AG09319 (cell line): ENCODE measurements around the gene NPHP1.
"Not testable (repeated sequence)": the region's sequence is repeated elsewhere in the genome, so short reads cannot be mapped to it uniquely, and the experiment has no call there.

ENCODE experiments used
- DNase-seq: peaks from one replicate; pipeline ENCODE4 v3.0.0-alpha.2; 2010; ENCODE audit warnings: low read depth; ENCODE audit errors: extremely low read depth
- TF ChIP-seq, protein P1 (sequence below): IDR thresholded peaks from 2 replicates; pipeline ENCODE4 v1.5.1; 2011; ENCODE audit warnings: low read depth, mild to moderate bottlenecking, inconsistent platforms, low read length, moderate library complexity

NPHP1 gene

DNA sequence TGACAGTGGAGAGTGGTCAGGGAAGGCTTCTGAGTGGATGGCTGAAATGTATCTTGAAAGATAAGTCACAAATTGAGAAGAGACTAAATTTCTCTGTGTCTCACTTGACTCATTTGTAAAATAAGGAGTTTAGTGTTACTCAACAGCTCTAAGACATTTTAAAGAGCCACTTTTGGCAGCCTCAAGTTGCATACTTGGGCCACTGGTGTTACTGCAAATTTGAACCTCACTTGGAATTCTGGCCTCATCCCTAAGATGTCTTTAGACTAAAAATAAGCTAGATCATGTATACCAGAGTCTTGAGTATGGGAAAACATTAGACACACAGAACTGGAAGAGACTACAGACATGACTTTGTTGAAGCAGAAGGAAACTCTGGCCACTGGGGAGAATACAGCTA is 12.0 kb upstream of the NPHP1 start:
- TF ChIP-seq, protein P1, sequence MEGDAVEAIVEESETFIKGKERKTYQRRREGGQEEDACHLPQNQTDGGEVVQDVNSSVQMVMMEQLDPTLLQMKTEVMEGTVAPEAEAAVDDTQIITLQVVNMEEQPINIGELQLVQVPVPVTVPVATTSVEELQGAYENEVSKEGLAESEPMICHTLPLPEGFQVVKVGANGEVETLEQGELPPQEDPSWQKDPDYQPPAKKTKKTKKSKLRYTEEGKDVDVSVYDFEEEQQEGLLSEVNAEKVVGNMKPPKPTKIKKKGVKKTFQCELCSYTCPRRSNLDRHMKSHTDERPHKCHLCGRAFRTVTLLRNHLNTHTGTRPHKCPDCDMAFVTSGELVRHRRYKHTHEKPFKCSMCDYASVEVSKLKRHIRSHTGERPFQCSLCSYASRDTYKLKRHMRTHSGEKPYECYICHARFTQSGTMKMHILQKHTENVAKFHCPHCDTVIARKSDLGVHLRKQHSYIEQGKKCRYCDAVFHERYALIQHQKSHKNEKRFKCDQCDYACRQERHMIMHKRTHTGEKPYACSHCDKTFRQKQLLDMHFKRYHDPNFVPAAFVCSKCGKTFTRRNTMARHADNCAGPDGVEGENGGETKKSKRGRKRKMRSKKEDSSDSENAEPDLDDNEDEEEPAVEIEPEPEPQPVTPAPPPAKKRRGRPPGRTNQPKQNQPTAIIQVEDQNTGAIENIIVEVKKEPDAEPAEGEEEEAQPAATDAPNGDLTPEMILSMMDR, result no peak
- no peak for DNase-seq

DNA sequence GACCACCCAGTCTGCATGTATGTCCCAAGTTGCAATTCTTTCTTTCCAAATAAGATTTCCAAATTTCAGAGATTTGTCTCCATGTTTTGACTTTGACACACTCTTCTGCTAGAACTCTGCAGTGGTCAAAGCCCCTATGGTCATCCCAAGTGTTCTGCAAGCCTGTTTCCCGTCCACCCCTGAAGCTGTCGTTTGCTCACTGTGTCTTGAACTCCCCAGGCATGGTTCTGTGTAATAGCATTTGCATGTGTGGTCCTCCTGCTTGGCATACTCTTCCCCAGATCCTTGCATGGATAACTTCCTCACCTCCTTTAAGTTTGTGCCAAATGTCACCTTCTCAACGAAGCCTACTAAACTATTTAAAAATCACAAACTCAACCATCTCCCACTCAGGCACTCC is 11.4 kb upstream of the NPHP1 start:
- TF ChIP-seq, protein P1, result no peak
- DNase-seq, result no peak

DNA sequence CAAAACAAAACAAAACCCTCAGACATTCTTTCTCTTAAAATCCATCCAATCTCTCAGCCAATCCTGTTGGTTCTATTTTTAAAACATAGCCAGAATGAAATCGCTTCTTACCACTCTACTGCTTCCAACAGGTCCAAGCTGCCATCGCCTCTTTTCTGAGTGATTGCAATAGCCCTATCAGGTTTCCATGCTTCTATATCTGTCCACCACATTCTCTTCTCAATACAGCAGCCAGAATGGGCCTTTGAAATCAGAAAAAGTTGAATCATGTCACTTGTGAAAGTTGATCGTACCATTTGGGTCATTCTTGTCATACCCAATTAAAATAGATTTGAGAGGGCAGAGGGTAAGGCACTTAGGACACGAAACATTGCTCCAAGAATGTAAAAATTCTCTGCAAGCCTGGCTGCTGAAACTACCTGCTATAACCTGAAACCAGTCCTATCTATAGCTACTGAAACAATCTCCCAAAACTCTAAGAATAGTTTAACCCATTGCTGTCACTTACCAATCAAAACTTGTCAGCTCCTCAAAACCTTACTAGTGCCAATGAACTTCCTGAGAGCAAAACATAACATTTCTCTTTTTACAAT is 10.8 kb upstream of the NPHP1 start:
- no peak for DNase-seq
- TF ChIP-seq, protein P1, result no peak

DNA sequence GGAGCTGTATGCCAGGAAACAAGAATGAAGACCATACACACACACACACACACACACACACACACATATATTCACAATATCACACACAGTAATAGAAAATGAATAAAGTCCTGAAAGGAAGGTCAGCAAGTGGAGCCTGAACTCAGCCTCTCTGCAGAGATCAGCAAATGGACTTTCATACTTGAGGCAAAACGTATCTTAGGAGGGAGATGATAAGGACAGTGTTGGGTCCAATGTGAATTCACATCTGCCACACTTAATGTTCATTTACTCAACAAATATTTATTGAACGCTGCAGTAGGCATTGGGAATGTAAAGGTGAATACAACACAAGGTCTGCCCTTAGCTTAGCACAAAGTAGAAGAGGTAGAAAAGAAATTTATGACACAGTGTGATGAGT is 10.3 kb upstream of the NPHP1 start:
- TF ChIP-seq, protein P1, result no peak
- no peak for DNase-seq

DNA sequence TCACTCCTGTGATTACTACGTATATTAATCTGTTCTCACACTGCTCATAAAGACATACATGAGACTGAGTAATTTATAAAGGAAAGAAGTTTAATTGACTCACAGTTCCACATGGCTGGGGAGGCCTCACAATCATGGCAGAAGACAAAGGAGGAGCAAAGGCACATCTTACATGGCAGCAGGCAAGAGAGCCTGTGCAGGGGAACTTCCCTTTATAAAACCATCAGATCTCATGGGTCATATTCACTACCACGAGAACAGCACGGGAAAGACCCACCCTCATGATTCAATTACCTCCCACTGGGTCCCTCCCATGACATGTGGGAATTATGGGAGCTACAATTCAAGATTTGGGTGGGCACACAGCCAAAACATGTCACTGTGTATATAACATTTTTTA is 8.7 kb upstream of the NPHP1 start:
- DNase-seq, result not testable (repeated sequence)

DNA sequence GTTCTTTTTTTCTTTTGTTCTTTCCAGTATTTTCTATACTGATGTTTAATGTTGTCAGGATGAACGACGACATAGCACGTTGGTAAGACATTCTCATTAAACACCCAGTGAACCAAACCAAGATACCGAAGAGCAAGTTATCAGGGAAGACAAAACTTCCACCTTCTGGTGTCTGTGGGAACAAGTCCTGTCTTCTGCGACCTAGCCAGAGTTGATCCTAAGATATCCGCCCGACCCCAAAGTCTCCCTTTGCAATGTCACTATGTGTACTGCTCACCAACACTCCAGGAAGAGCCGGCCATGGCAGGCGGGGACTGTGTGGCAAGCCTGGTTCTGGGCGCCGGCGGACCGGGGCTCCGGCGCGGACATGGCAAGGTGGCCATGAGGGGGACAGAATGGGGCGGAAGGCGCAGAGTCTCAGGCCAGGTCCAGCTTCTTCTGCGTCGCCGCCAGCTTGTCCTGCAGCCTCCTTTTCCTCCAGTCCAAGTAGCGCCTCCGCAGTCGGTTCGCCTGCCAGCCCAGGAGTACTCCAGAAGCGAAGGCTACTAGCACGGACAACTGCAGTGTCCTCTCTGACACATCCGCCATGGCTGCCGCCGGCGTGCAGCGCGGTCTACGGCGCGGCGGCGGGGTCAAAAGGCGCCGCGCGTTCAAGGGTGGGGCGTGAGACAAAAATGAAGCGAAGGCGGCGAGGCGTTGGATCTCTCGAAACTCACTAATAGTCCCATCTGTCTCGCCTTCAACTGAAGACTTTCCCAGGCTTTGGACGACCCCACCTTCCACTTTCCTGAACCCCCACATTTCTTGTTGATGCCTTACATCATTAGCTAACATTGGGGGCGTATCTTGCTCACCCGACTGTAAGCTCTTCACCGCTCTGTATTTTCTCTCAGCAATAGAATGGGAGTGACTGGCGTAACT is 7.4 kb upstream of the NPHP1 start, which contains the start of gene MTLN:
MTLN (minus strand) TSS at position 610 of the 921 bp plus-strand sequence; CDS start at position 588, 22 bp downstream.
- TF ChIP-seq, protein P1, result no peak
- no peak for DNase-seq

DNA sequence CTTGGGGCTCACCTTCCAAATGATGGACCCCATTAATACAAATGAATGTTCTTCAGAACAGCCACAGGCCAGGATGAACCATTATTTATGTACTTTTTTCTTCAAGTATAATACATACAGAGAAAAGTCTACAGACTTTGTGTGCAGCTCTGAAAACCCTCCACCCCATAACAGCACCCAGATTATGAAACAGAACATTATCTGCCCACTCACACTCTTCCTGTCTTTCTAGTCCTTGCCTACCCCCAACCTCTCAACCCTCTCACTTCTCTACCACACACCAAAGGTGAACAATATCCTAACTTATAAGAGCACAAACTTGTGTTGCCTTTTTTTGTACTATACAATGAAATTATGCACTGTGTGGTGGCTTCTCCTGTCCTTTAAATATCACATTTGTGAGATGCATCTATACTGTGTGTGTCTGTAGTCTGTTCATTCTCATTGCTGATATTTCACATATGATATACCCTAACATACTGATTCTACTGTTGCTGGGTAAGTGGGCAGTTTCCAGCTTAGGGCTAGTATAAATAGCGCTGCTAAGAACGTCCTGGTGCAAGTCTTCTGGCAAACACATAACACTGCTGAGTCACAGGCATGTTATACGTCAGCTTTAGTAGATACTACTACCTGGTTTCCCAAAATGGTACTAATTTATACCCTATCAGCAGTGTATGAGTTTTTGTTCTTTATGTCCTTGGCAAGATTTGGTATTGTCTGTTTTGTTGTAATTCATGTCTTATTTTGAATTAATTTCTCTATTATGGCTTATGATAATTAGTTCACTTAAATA is 1.0 kb upstream of the NPHP1 start:
- TF ChIP-seq, protein P1, result no peak

More for the DNA sequence above, 1.0 kb upstream of the NPHP1 start:
- no peak for DNase-seq
